H9 (cell line): ENCODE measurements around the gene NUP85. TPM values are rescaled to one million over a fixed set of nuclear protein-coding genes. Genes with fewer than 3 reads are reported as not detected.

Experiments used
- DNase-seq: peaks from one replicate; pipeline ENCODE4 v3.0.0-alpha.2; 2017
- H2AFZ ChIP-seq: one replicate; pipeline ENCODE4 v1.6.1; 2013; ENCODE audit warnings: mild to moderate bottlenecking, low read length, control low read depth, moderate library complexity
- H2AK5ac ChIP-seq: 2 replicates; pipeline ENCODE4 v1.6.1; 2013; ENCODE audit warnings: low read length, control low read depth, mixed read lengths; ENCODE audit not compliant: insufficient read length
- H2BK120ac ChIP-seq: one replicate; pipeline ENCODE4 v1.6.1; 2013; ENCODE audit warnings: low read depth, mild to moderate bottlenecking, low read length, control low read depth, inconsistent platforms; ENCODE audit not compliant: poor library complexity, severe bottlenecking
- H2BK12ac ChIP-seq: 2 replicates; pipeline ENCODE4 v1.6.1; 2013; ENCODE audit warnings: low read length, control low read depth, mixed read lengths, low read depth; ENCODE audit not compliant: insufficient read length
- H2BK15ac ChIP-seq: 2 replicates; pipeline ENCODE4 v1.6.1; 2013; ENCODE audit warnings: low read depth, low read length, control low read depth
- H2BK20ac ChIP-seq: one replicate; pipeline ENCODE4 v1.6.1; 2013; ENCODE audit warnings: low read depth, mild to moderate bottlenecking, low read length, control low read depth, inconsistent platforms; ENCODE audit not compliant: poor library complexity, severe bottlenecking
- H2BK5ac ChIP-seq: 2 replicates; pipeline ENCODE4 v1.6.1; 2013; ENCODE audit warnings: low read length, control low read depth, mixed read lengths; ENCODE audit not compliant: insufficient read length
- H3K14ac ChIP-seq: 2 replicates; pipeline ENCODE4 v1.6.1; 2013; ENCODE audit warnings: low read length, control low read depth; ENCODE audit not compliant: insufficient read depth
- H3K18ac ChIP-seq: 2 replicates; pipeline ENCODE4 v1.6.1; 2013; ENCODE audit warnings: low read depth, mild to moderate bottlenecking, mixed read lengths, low read length, control low read depth; ENCODE audit not compliant: insufficient read length
- H3K23ac ChIP-seq: 2 replicates; pipeline ENCODE4 v1.6.1; 2013; ENCODE audit warnings: low read length, control low read depth, mixed read lengths, low read depth; ENCODE audit not compliant: insufficient read length
- H3K23me2 ChIP-seq: 2 replicates; pipeline ENCODE4 v1.6.1; 2013; ENCODE audit warnings: low read depth, mild to moderate bottlenecking, mixed read lengths, low read length, control low read depth; ENCODE audit not compliant: insufficient read length, poor library complexity, severe bottlenecking
- H3K27ac ChIP-seq: 2 replicates; pipeline ENCODE4 v1.5.1; 2013; ENCODE audit warnings: low read length, control low read depth, mixed read lengths, low read depth; ENCODE audit not compliant: insufficient read length
- H3K27me3 ChIP-seq: 2 replicates; pipeline ENCODE4 v1.6.1; 2013; ENCODE audit warnings: low read length, control low read depth, inconsistent platforms; ENCODE audit not compliant: insufficient read depth
- H3K4ac ChIP-seq: 2 replicates; pipeline ENCODE4 v1.6.1; 2013; ENCODE audit warnings: low read depth, mild to moderate bottlenecking, control low read depth, inconsistent platforms, low read length, moderate library complexity
- H3K4me1 ChIP-seq: 2 replicates; pipeline ENCODE4 v1.6.1; 2013; ENCODE audit warnings: low read length, control low read depth, inconsistent platforms; ENCODE audit not compliant: insufficient read depth
- H3K4me2 ChIP-seq: 2 replicates; pipeline ENCODE4 v1.6.1; 2013; ENCODE audit warnings: low read length, control low read depth, mixed read lengths; ENCODE audit not compliant: insufficient read length, insufficient read depth
- H3K56ac ChIP-seq: 2 replicates; pipeline ENCODE4 v1.6.1; 2013; ENCODE audit warnings: low read depth, mild to moderate bottlenecking, mixed read lengths, low read length, control low read depth; ENCODE audit not compliant: insufficient read length
- H3K79me1 ChIP-seq: 2 replicates; pipeline ENCODE4 v1.6.1; 2013; ENCODE audit warnings: low read depth, mild to moderate bottlenecking, moderate library complexity, low read length, control low read depth, inconsistent platforms; ENCODE audit not compliant: insufficient read depth, poor library complexity, severe bottlenecking
- H3K79me2 ChIP-seq: 2 replicates; pipeline ENCODE4 v1.6.1; 2013; ENCODE audit warnings: low read length, control low read depth, inconsistent platforms; ENCODE audit not compliant: insufficient read depth
- H3K9ac ChIP-seq: 2 replicates; pipeline ENCODE4 v1.6.1; 2013; ENCODE audit warnings: low read length, control low read depth, mixed read lengths; ENCODE audit not compliant: insufficient read length; ENCODE audit errors: extremely low read depth
- H3K9me3 ChIP-seq: one replicate; pipeline ENCODE4 v1.6.1; 2013; ENCODE audit warnings: low read depth, low read length, inconsistent platforms; ENCODE audit not compliant: control insufficient read depth
- H3T11ph ChIP-seq: one replicate; pipeline ENCODE4 v1.6.1; 2013; ENCODE audit warnings: mild to moderate bottlenecking, low read length, control low read depth, inconsistent platforms
- H4K20me1 ChIP-seq: one replicate; pipeline ENCODE4 v1.6.1; 2013; ENCODE audit not compliant: control insufficient read depth, insufficient read length, insufficient read depth
- H4K5ac ChIP-seq: 2 replicates; pipeline ENCODE4 v1.6.1; 2013; ENCODE audit warnings: low read depth, mild to moderate bottlenecking, mixed read lengths, low read length, control low read depth; ENCODE audit not compliant: insufficient read length
- H4K8ac ChIP-seq: replicated peaks from 2 replicates; pipeline ENCODE4 v1.6.1; 2013; ENCODE audit warnings: low read length, control low read depth, mixed read lengths, low read depth; ENCODE audit not compliant: insufficient read length
- H4K91ac ChIP-seq: 2 replicates; pipeline ENCODE4 v1.6.1; 2013; ENCODE audit warnings: low read depth, mild to moderate bottlenecking, moderate library complexity, mixed read lengths, low read length, control low read depth; ENCODE audit not compliant: insufficient read length
- H3K27ac Mint-ChIP-seq, 3 experiments: 2 replicates in 2 of 3; 3 replicates in 1 of 3; pipeline ENCODE4 v1.8.0; 2020 to 2021; ENCODE audit warnings: mixed read lengths in 3 of 3, mild to moderate bottlenecking in 1 of 3, moderate library complexity in 1 of 3
- H3K27me3 Mint-ChIP-seq: 2 replicates; pipeline ENCODE4 v1.8.0; 2021; ENCODE audit warnings: low read depth, mild to moderate bottlenecking, moderate library complexity, mixed read lengths
- H3K36me3 Mint-ChIP-seq, 3 experiments: 2 replicates in 2 of 3; 3 replicates in 1 of 3; pipeline ENCODE4 v1.8.0; 2020 to 2021; ENCODE audit warnings: low read depth in 3 of 3, mixed read lengths in 3 of 3; ENCODE audit not compliant: insufficient read depth in 1 of 3
- H3K4me1 Mint-ChIP-seq, 2 experiments: 2 replicates each; pipeline ENCODE4 v1.8.0; 2020; ENCODE audit warnings: mixed read lengths in 2 of 2
- H3K4me3 Mint-ChIP-seq, 2 experiments: 2 replicates in 1 of 2; 3 replicates in 1 of 2; pipeline ENCODE4 v1.8.0; 2020 to 2021; ENCODE audit warnings: mild to moderate bottlenecking in 2 of 2, mixed read lengths in 2 of 2, moderate library complexity in 1 of 2
- H3K9me3 Mint-ChIP-seq, 2 experiments: 2 replicates in 1 of 2; 3 replicates in 1 of 2; pipeline ENCODE4 v1.8.0; 2020; ENCODE audit warnings: mild to moderate bottlenecking in 2 of 2, mixed read lengths in 2 of 2, moderate library complexity in 1 of 2
- WGBS: extraction: QIAGEN DNeasy Blood & Tissue Kit; methylation state at CpG from one replicate; pipeline ENCODE4 v1.1.7; 2013; ENCODE audit warnings: missing lambda C conversion rate, low lambda C conversion rate, mixed read lengths; ENCODE audit not compliant: insufficient read length; ENCODE audit errors: extremely low coverage; 5-methylcytosine and 5-hydroxymethylcytosine counted together
- total RNA-seq: library from RNA; stranded (reverse); gene quantifications from 2 replicates; pipeline ENCODE4 v1.2.1, GENCODE V29; 2021
- TF ChIP-seq, protein P1 (sequence below): fragments of 200-600 bp; sonication (generic); conservative IDR thresholded peaks from 3 replicates; pipeline ENCODE4 v1.8.0; 2021; ENCODE audit warnings: antibody characterized with exemption, mild to moderate bottlenecking

Gene NUP85
- total RNA-seq, 1 experiment from 2014 or later = 145 TPM

DNA sequence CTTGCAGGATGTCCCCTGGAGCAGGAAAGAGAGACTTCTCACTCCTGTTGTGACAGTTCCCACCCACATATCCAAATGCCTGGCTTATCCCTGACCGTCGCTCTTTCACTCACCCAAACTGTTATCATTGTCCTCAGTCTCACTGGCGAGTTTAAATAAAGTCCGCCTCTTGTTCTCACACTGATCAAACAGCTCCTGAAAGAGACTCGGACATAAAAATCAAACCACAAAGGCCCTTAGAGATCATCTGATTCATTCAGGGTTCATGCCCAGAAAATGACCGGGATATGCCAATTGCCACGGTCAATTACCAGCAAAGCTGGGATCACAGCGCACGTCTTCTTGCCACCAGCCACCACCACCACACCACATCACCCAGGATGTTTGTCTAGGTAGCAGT lies 36.0 kb downstream of the NUP85 start:
- Histone ChIP-seq H3K4ac (no peak overlapping the region), H3T11ph (no peak overlapping the region), H2BK20ac (no peak overlapping the region), H3K4me1 (no peaks in the 10 kb centered on the region), H4K8ac (no peak overlapping the region), H2BK120ac (no peak overlapping the region), H3K56ac (no peak overlapping the region), H3K23ac (no peak overlapping the region), H3K27ac (no peak overlapping the region), H2BK5ac (no peak overlapping the region), H3K18ac (no peak overlapping the region), H3K23me2 (no peaks in the 10 kb centered on the region), H3K9me3 (no peaks in the 10 kb centered on the region), H3K79me1 (no peaks in the 10 kb centered on the region), H2AFZ (no peak overlapping the region), H4K20me1 (peaks cover 4% of the 10 kb centered on the region), H2AK5ac (no peak overlapping the region), H3K14ac (no peak overlapping the region), H2BK15ac (no peak overlapping the region), H3K79me2 (no peaks in the 10 kb centered on the region), H4K5ac (no peak overlapping the region), H3K27me3 (no peaks in the 10 kb centered on the region), H2BK12ac (no peak overlapping the region), H3K4me2 (no peak overlapping the region), H4K91ac (no peak overlapping the region), H3K9ac (no peak overlapping the region)
- Mint-ChIP-seq H3K9me3 (no peaks in the 10 kb centered on the region), H3K27ac (peak overlapping the region in 1 of 3 experiments; percentile 70; a peak in 1 of 7 replicates), H3K36me3 (peaks cover 39 to 85% (median 82%) of the 10 kb centered on the region in 3 experiments; a peak in 6 of 7 replicates), H3K27me3 (no peaks in the 10 kb centered on the region), H3K4me3 (no peak overlapping the region), H3K4me1 (peaks cover 8 to 15% of the 10 kb centered on the region in 2 experiments)
- no CpG with 5 or more reads among the region's 9 CpGs for WGBS
- DNase-seq = no peak
- TF ChIP-seq, protein P1, sequence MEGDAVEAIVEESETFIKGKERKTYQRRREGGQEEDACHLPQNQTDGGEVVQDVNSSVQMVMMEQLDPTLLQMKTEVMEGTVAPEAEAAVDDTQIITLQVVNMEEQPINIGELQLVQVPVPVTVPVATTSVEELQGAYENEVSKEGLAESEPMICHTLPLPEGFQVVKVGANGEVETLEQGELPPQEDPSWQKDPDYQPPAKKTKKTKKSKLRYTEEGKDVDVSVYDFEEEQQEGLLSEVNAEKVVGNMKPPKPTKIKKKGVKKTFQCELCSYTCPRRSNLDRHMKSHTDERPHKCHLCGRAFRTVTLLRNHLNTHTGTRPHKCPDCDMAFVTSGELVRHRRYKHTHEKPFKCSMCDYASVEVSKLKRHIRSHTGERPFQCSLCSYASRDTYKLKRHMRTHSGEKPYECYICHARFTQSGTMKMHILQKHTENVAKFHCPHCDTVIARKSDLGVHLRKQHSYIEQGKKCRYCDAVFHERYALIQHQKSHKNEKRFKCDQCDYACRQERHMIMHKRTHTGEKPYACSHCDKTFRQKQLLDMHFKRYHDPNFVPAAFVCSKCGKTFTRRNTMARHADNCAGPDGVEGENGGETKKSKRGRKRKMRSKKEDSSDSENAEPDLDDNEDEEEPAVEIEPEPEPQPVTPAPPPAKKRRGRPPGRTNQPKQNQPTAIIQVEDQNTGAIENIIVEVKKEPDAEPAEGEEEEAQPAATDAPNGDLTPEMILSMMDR = no peak
